GM10266 (cell line): Measurements from ENCODE around the gene LCE4A.

ENCODE experiments used
- DNase-seq: peaks from one replicate; pipeline ENCODE4 v3.0.0; 2012; ENCODE audit errors: extremely low spot score
- TF ChIP-seq, protein P1 (sequence below): IDR thresholded peaks from 2 replicates; pipeline ENCODE4 v1.5.1; 2012; ENCODE audit warnings: mild to moderate bottlenecking, low read depth; ENCODE audit not compliant: control insufficient read depth, insufficient read depth; ENCODE audit errors: missing control alignments

Gene LCE4A

DNA sequence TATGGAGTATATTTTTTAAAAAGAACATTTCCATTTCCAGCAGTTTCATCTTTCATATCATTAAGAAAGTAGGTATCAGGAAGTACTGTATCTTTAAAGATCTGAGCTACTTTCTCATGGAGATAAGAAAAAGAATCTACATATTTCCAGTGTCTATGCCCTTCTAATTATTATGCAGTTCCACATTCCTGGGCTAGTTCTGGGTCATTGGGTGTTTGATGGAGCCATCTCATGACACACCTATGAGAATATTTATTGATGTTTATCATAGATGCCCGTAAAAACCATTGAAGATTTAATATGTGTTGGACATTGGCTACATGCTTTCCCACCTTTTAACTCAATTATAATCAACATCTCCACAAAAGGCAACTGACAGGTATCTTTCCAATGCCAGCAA, 21.0 kb downstream of the LCE4A start:
- DNase-seq = no peak
- TF ChIP-seq, protein P1, sequence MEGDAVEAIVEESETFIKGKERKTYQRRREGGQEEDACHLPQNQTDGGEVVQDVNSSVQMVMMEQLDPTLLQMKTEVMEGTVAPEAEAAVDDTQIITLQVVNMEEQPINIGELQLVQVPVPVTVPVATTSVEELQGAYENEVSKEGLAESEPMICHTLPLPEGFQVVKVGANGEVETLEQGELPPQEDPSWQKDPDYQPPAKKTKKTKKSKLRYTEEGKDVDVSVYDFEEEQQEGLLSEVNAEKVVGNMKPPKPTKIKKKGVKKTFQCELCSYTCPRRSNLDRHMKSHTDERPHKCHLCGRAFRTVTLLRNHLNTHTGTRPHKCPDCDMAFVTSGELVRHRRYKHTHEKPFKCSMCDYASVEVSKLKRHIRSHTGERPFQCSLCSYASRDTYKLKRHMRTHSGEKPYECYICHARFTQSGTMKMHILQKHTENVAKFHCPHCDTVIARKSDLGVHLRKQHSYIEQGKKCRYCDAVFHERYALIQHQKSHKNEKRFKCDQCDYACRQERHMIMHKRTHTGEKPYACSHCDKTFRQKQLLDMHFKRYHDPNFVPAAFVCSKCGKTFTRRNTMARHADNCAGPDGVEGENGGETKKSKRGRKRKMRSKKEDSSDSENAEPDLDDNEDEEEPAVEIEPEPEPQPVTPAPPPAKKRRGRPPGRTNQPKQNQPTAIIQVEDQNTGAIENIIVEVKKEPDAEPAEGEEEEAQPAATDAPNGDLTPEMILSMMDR = no peak

DNA sequence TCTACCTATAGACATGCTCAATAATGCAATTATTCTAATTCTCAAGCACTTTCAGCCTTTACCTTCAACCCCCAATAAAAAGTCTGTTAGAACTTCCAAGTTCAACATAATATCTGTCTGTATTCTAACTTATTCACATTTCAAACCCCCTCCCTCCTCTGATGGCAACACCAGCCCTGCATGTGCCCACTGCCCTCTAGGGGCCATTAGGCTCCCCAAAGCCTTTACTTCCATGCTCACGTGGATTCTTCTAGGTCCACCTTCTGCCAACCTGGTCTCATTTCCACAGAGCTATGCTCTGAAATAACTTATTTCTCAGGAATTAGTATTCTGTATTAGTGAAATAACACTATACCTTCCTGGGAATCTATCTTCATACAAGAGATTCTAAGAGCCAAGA, 27.7 kb downstream of the LCE4A start:
- no peak for DNase-seq
- TF ChIP-seq, protein P1 = peak; percentile 10

- TF ChIP-seq, protein P1 = no peak
- no peak for DNase-seq
Observed at GRCh38 chr1:152737997-152738396, 30.0 kb downstream of the LCE4A start.

DNA sequence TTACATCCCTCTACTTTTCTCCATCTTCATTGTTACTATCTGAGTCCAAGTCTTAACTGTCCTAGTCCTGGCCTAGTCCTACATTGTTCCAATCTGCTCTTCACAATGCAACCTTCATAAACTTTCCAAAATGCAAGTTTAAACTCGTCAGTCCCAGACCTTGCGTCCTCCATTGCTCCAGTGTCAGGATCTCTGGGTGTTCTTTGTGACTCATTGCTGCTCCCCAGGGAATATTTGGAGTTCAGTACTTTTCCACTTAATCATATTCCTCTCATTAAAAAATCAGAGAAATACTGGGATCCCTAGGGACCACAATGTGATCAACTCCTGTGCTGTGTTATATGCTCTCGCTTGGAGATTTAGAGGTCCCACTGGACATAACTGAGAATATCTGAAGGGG, 31.9 kb downstream of the LCE4A start:
- DNase-seq = no peak
- TF ChIP-seq, protein P1 = no peak

DNA sequence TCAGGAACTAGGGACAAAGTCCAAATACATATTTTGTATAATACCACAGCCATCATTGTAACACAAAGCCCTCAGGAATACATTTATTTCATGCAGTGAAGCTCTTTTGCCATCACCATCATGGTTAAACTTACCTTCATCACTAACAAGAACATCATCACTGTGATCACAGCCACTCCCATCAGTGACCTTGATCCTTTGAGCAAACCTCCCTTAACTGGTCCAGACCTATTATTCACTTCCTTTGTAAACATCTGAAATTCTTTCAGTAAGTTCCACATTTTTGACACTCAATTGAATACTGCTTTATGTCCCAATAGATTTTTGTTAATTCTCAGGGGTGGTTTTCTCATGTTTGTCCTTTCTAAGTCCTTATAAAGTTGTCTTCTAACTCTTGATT, 33.7 kb downstream of the LCE4A start:
- DNase-seq = no peak

GRCh38 chr1:152743371-152744145, 35.6 kb downstream of the LCE4A start:
- TF ChIP-seq, protein P1 = no peak
- DNase-seq = no peak

More for the DNA sequence above, 33.7 kb downstream of the LCE4A start:
- TF ChIP-seq, protein P1 = no peak

DNA sequence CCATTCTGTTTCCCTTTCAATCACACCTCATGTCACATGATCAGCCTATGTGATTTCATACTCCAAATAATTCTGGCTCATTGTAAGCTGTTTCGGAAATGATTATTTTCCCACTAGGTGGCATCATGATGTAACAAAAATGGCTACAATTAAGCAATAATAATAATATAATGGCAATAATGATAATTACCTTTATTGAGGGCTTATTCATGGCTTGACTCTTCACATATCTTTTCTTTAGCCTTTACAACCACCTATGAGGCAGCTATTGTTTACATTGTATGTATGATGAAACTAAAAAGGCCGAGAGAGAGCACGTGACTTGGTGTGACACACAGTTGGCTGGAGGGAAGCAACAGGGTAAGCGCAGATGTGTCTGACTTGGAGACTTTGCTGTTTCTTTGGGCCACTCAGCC, 37.3 kb downstream of the LCE4A start:
- TF ChIP-seq, protein P1 = no peak
- DNase-seq = no peak
